Stimulated activated CD8-positive, alpha-beta memory T cell treated with anti-CD3 and anti-CD28 coated beads, Interleukin-4, amount 100 ng/mL, for 4 hours (primary cell): Measurements from ENCODE around the gene HPN.

ENCODE experiments used
- DNase-seq, 2 donors: peaks; one replicate each; pipeline ENCODE4 v3.0.0-alpha.2; 2020; ENCODE audit warnings: low read depth in 2 of 2, low spot score in 1 of 2

Gene HPN

DNA sequence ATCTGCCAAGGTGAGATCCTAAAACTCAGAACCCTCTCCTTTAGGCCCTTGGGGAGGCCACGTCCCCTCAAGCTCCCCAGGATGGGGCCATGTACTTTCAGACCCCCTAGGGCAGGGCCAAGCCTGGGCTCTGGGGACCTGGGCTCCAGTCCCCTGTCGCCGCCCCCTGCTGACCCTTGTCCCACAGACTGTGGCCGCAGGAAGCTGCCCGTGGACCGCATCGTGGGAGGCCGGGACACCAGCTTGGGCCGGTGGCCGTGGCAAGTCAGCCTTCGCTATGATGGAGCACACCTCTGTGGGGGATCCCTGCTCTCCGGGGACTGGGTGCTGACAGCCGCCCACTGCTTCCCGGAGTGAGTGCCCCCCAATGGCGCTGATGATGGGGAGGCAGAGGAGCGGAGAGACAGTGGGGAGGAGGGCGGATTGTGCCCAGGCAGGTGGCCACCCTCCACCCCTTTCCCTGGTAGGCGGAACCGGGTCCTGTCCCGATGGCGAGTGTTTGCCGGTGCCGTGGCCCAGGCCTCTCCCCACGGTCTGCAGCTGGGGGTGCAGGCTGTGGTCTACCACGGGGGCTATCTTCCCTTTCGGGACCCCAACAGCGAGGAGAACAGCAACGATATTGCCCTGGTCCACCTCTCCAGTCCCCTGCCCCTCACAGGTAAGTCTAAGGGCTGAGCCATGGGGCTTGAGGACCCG, 18.8 kb downstream of the HPN start:
- no peak for DNase-seq

DNA sequence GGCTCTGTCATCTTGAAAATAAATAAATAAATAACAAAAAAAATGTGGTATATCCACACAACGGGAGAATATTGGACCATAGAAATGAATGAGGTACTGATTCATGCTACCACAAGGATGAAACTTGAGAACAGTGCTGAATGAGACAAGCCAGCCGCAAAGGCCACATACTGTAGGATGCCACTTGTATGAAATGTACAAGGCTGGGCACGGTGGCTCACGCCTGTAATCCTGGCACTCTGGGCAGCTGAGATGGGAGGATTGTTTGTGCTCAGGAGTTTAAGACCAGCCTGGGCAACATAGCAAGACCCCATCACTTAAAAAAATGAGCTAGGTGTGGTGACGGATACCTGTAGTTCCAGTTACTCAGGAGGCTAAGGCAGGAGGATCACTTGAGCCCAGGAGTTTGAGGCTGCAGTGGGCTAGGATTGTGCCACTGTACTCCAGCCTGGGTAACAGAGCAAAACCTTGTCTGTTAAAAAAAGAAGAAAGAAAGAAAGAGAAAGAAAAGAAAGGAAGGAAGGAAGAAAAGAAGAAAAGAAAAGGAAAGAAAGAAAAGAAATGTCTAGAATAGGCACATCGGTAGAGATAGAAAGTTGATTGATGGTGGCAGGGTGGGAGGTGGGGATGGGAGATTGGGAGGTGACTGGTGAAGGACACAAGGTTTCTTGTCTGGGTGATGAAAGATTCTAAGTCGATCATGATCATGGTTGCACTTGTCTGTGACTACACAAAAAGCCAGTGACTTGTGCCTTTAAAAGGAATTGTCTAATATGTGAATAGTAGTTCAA, 20.3 kb downstream of the HPN start:
- no peak for DNase-seq

DNA sequence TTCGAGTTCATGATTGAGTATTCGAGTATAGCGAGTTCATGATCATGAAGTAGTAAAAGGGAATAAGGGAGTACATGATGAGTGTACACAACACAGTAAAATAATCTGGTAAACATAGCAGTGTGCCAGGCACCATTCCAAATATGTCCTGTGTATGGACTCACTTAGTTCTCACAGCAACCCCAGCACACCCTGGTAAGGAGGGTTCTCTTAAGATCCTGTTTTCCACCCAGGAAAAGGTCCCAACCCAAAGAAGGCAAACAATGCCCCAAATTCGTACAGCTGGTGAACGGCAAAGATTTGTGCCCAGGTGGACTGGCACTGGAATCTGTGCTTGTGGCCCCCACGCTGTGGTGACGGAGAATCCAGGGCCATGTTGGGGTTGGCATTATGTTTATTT, 21.4 kb downstream of the HPN start:
- DNase-seq: no peak

DNA sequence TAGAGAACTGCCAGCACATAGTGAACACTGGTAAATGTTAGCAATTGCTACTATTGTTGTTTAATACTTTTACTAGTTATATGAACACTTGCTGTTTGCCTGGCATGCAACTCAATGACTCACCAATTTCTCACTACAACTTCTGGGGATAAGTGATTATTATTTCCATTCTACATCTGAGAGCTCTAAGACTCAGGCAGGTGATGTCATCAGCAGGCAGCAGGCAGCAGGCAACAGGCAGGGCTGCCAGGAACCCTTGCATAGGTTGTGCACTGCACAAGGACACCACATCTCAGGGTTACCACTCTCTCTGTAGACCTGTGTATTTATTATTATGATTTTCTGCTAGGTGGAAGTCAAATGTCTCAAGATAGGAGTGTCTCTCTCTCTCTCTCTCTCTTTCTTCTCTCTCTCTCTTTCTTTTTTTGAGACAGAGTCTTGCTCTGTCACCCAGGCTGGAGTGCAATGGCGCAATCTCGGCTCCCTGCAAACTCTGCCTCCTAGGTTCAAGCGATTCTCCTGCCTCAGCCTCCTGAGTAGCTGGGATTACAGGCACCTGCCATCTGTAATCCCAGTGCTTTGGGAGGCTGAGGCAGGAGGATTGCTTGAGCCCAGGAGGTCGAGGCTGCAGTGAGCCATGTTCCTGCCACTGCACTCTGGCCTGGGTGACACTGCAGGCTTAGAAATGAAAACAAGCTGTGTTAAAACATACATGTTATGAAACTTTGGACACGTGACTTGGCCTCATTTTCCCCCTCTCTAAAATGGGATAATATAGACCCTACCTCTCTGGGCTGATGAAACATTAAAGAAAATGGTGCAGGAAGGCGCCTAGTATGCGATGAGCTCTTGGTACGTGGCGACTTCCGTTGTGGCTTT, 22.7 kb downstream of the HPN start:
- no peak for DNase-seq

DNA sequence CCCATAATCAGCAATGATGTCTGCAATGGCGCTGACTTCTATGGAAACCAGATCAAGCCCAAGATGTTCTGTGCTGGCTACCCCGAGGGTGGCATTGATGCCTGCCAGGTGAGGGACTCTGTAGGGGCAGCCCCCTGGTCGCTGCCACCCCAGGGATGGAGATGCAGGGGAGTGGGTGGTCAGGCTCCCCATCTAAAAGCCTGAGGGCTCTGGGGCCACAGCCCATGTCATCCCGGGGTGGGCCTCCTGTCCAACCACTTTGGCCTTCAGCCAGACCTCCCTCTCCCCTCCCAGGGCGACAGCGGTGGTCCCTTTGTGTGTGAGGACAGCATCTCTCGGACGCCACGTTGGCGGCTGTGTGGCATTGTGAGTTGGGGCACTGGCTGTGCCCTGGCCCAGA, 24.1 kb downstream of the HPN start:
- no peak for DNase-seq

DNA sequence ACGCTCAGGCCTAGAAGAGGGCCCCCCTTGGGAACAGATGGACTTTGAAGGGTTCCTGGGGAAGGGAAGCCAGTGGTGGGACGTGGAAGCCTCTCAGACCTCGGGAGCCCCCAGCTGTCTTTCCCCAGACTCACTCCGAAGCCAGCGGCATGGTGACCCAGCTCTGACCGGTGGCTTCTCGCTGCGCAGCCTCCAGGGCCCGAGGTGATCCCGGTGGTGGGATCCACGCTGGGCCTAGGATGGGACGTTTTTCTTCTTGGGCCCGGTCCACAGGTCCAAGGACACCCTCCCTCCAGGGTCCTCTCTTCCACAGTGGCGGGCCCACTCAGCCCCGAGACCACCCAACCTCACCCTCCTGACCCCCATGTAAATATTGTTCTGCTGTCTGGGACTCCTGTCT, 24.6 kb downstream of the HPN start:
- DNase-seq: no peak

DNA sequence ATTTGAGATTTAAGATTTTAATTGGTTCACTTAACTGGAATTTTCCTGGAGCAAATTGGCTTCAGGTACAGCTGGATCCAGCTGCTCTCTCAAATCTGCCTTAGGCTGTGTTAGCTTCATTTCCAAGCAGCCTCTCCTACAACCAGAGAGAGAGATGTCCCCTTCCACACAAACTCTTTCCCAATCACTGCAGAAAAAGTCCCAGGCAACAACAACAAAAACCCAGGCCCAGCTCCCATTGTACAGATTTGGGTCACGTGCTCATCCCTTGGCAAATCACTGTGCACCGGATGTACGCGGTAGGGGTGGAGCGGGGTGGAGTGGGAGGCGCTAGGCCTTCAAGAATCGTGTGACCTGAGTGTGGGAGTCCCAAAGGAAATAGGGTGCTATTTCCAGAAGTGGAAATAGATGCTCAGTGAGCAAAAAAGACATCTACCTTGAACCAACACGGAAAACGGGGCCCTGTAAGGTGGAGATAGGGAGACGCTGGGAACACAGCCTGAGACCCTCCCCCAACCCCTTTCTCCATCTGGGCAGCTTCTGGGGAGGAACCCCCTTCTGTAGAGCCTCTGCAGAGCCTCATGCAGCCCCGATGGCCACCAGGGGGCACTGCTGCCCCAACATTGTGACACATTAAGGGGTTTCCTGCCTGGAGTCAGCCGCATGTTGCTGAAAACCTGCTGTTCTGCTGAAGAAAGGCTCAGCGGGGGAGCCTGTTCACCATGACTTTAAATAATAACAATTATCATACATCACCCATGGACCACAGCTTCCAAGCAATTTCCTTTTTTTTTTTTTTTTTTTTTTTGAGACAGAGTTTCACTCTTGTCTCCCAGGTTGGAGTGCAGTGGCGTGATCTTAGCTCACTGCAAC, 25.4 kb downstream of the HPN start:
- peak; percentile 72 to 84 for DNase-seq

DNA sequence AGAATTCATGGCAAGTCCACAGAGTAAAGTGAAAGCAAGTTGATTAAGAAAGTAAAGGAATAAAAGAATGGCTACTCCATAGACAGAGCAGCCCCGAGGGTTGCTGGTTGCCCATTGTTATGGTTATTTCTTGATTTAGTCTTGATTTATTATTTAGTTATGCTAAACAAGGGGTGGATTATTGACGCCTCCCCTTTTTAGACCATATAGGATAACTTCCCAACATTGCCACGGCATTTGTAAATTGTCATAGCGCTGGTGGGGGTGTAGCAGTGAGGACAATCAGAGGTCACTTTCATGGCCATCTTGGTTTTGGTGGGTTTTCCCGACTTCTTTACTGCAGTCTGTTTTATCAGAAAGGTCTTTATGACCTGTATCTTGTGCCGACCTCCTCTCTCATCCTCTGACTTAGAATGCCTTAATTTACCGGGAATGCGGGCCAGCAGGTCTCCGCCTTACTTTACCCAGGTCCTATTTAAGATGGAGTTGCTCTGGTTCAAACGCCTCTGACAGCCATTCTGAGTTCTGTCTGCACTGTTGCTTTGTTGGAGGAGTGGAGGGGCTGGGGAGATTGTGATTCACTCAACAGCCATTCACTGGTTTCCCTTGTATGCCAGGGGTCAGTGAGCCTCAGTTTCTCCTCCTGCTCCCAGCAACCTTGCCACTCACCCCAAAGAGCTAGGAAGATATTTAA, 27.6 kb downstream of the HPN start:
- DNase-seq: no peak

DNA sequence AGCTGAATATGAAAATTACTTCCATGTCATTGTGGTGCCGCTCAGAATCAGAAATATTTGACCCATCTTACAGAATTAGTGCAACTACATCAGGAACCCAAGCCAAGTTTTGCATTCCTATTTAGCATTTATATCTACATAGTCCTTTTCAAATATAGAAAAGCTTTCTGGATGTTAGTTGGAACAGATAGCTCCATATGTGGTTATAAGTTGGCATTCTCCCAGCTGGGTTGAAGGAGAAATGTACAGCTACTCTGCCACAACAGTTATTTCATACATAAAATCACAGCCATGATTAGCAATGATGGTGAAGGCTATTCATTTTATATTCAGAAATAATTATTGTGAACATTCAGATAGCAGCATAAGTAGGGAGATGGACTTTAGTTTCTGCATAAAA, 28.2 kb downstream of the HPN start:
- DNase-seq: no peak

DNA sequence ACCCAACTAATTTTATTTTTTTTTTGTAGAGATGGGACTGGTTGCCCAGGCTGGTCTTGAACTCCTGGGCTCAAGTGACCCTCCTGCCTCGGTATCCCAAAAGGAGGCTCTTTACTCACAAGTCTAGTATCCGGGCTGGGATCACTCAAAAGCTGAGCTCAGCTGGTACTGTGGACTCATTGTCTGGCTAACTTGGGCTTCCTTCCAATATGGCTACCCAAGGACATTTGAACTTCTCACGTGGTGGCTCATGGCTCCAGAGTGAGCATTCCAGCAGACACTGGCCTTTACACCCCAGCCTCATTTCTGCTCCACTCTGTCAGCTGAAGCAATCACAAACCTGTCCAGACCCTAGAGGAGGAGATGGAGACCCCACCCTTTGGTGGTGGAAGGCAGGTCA, 28.9 kb downstream of the HPN start:
- DNase-seq: no peak

DNA sequence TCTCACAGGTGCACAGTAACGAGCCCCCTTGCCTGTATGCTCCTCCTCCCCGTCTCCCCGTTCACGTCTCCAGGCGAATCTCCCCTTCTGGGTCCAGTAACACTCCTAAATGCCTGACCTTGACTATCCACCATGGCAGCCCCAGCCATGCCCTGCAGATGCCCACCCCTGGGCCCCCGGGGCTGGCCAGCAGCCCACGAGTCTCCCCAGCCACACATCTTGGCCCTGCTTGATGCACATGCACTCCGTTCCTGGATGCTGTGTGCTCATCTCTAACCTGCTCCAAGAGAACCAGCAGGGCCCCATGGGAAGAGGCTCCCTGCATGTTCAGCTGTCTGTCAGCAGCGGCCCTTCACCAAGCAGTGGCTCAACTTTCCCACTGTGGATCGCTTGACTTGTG, 32.0 kb downstream of the HPN start:
- DNase-seq: no peak

DNA sequence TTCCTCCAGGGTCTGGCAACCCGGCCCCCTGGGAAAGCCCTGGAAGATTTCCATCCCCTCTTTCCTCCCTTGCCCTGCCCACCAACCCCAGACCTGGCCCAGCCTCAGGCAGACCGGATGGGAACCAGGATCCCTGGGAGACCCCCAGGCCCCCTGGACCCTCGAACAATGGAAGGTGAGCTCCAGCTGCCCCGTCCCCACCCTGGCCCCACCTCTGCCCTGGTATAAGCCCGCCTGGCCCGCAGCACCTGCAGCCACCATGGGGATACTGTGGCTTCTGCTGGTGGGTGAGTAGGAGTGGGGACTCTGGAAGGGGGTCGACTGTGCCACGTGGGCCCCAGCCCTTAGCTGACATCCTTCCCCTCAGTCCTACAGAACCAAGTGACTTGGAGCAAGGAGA, 32.4 kb downstream of the HPN start:
- DNase-seq: no peak

DNA sequence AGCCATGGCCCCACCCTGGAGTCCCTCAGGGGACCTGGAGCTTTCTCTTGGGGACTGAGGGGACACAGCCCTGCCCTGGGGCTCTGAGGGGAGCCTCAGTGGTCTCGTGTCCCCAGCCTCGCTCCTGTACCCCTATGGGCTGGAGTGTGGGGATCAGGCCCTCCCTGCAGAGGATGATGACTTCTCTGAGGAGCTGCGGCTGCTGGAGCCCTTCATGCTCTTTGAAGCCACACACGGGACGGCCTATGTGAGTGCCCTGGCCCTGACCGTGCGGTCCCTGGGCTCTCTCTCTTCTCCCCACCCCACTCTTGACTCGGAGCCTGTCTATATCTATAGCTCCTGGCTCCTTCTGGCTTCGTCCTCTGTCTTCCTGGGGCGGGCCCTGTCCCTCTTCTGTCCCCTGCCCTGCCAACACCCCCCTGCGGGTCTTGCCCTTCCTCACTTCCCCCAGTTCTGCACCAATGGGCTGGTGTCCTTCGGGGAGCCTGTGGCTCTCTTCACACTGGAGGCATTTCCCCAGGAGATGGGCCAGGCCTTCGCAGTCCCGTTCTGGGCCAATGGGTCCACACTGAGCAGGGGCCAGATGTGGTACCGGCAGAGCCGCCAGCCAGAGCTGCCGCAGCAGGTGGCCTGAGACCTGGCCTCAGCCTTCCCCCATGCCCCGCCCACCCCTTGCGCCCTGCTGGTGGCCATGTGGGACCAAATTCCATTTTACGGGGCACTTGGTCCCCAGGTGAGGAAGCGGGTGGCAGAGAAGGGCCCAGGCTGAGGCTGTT, 33.1 kb downstream of the HPN start:
- DNase-seq: no peak

DNA sequence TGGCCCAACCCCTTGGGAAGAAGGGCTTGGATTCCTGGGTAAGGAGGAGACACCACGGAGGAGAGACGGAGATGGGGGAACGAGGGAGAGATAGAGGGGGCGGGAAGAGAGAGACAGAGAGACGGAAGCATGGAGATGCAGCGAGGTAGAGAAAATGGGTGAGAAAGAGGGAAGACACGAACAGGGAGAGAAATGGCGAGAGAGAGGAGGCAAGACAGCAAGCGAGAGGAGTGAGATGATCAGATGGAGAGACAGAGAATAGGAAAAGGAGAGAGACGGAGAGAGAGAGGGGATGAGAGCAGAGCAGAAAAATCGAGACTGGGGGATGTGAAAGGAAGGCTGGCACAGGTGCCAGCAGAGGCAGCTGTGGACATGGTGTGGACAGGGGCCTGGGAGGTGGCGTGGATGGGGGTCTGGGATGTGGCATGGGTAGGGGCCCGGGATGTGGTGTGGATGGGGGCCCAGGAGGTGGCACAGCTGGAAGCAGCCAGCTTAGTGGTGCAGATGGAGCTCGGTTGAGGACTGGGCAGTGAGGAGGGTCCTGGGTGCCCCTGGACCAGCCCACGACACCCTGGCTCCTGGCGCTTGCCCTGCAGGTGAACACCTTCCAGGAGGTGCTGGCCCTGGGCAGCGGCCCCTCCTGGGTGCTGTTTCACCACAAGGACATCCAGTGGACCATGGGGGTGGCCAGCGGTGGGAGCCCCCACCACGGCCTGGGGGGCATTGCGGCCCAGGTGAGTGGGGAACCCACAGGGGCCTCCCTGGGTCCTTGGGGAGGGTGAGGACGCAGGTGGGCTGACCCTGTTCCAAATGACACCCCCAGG, 33.9 kb downstream of the HPN start:
- DNase-seq: no peak

DNA sequence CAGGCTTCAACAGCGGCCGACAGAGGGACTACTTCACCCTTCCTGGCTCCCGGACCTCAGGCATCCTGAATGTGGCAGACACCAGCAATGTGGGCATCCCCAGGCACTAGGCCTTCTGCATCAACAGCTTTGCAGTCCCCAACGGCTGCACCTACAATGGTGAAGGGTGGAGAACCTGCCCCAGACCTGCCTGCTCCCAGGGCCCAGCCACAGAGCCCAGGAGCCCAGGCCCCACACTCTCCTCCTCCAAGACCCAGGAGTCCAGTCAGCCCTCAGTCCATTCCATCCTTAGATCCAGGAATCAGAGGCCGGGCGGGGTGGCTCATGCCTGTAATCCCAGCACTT, 34.5 kb downstream of the HPN start:
- DNase-seq: no peak

DNA sequence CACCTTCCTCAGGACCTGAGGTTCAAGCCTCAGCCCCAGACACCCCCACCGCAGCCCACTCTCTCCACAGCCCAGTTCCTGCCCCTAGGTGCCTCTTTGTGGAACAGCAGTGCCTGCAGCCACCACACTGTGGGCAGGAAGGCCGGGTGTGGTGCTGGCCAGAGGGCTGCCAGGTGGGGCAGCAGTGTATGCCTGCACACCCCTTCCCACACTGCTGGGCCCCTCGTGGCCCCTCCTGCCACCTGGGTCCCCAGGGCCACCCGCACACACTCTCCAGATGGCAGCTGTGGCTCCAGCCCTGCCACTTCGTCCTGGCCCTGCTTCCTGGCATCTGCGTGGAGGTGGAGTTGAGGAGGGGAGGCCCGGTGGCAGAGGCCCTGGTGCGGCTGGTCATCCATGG, 35.1 kb downstream of the HPN start:
- DNase-seq: no peak

DNA sequence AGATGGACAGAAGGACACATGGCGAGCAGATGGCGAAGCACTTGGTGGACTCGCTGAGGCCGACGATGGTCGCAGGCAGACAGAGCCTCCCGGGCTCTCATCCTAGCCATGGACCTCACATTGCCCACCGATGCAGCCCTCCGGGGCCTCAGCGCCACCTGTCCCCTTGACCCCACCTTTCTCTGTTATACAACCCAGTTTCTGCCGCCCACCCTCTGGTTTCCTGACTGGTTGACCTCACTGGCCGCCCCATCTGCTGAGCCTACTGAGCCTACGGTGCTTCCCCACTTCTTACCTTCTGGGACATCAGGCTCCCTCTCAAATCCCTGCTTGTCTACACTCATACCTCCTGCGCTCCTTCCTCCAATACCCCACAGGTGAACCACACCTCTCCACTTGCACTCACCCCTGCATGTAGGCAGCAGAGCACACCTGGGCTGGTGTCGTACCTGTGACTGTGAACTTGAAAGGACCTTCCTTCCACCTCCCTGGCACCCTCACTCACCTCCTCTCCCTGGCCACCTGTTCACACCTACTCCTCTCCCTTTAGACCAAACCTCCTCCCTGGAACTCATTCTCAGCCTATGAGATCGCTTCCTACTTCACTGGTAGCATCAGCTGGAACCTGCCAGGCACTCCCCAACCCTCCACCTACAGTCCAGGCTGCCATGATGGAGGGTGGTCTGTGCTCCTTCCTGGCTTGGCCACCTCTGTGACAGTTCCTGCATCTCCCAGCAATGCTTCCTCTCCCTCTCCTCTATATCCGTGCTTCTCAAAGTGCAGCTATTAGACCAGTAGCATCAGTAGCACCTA, 36.1 kb downstream of the HPN start:
- DNase-seq: no peak

DNA sequence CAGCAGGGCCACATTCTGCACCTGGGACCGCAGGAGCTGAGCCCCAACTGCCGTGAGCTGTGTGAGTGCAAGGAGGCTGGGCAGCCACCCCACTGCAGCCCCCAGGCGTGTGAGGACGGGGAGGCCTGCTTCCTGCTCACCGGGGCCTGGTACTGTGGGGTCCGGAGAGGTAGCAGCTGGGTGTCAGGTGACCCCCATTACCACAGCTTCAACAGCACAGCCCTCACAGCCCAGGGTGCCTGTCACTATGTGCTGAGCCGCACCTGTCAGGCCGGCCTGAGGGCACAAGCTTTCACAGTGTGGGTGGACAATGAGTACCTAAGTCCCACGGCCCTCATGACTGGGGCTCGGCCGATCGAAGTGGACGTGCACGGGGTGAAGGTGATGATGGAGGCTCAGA, 38.3 kb downstream of the HPN start:
- DNase-seq: no peak
